ENCODE data around the gene ZDHHC7. TPM values are rescaled to one million over a fixed set of nuclear protein-coding genes. Genes with fewer than 3 reads are reported as not detected.

ZDHHC7 gene
- total and polyA plus RNA-seq, 9 of the 15 experiments (the other 6 are each of a cell fraction or from before 2014, with no cell fraction given) = 1.7 to 49.7 (median 37.4) TPM

- TF ChIP-seq SMAD3 (CRISPR knock-in tag; conservative IDR thresholded peaks at IDR 0.05) = peak; percentile 79
- no peak for TF ChIP-seq E4F1 (CRISPR knock-in tag; IDR thresholded peaks at IDR 0.05; ENCODE audit: borderline replicate concordance)
- peak; percentile 69 for TF ChIP-seq CCNT2 (IDR thresholded peaks at IDR 0.05; ENCODE audit: borderline replicate concordance, extremely low read depth, insufficient read length, low read depth, low read length)
- peak; percentile 78 for TF ChIP-seq ESRRA (IDR thresholded peaks at IDR 0.05; ENCODE audit: borderline replicate concordance, low read depth)
- no peak for TF ChIP-seq KLF13 (tag; IDR thresholded peaks at IDR 0.05; ENCODE audit: borderline replicate concordance, low read depth)
- peak; percentile 30 to 73 for TF ChIP-seq E2F6 (IDR thresholded peaks at IDR 0.05; ENCODE audit: borderline replicate concordance in 1 of 2, extremely low read depth in 1 of 2, insufficient read depth in 1 of 2, insufficient read length in 1 of 2, low read depth in 1 of 2, low read length in 1 of 2, poor library complexity in 1 of 2, severe bottlenecking in 1 of 2)
- peak; percentile 40; the same call in 1 of the 2 replicates for TF ChIP-seq ZNF583 (CRISPR knock-in tag; IDR thresholded peaks at IDR 0.05)
- TF ChIP-seq ZNF408 (CRISPR knock-in tag; IDR thresholded peaks at IDR 0.05; ENCODE audit: low read depth) = no peak
- TF ChIP-seq NR4A1 (CRISPR knock-in tag; IDR thresholded peaks at IDR 0.05) = no peak
- TF ChIP-seq NR4A1 (tag; IDR thresholded peaks at IDR 0.05) = peak; percentile 23; the same call in 1 of the 2 replicates
- TF ChIP-seq CTCFL (IDR thresholded peaks at IDR 0.05; ENCODE audit: borderline replicate concordance, insufficient read depth, low read depth, low read length, poor library complexity, severe bottlenecking) = no peak
- peak in 1 of 2 experiments; percentile 49; a peak in 1 of 4 replicates for TF ChIP-seq SRF (CRISPR knock-in tag; IDR thresholded peaks at IDR 0.05)
- TF ChIP-seq KDM1A (IDR thresholded peaks at IDR 0.05) = no peak
- no peak for TF ChIP-seq POLR3A (IDR thresholded peaks at IDR 0.05; ENCODE audit: borderline replicate concordance, extremely low read depth, insufficient read depth, insufficient read length)
- TF ChIP-seq PPARD (CRISPR knock-in tag; IDR thresholded peaks at IDR 0.05) = no peak
- peak; percentile 83 for TF ChIP-seq GABPA (tag; conservative IDR thresholded peaks at IDR 0.05; ENCODE audit: low read depth)
- no peak for TF ChIP-seq ZFPM2 (CRISPR knock-in tag; IDR thresholded peaks at IDR 0.05)
- TF ChIP-seq DMBX1 (CRISPR knock-in tag; IDR thresholded peaks at IDR 0.05; ENCODE audit: borderline replicate concordance) = peak; percentile 86
- 0 out of 2 replicates have a peak, but pooled peaks have one; percentile 70 for TF ChIP-seq ZNF197 (CRISPR knock-in tag; IDR thresholded peaks at IDR 0.05; ENCODE audit: low read depth)
Measured at GRCh38 chr16:85046931-85047866, 35.9 kb upstream of the ZDHHC7 start (continued).

Data from K562 (cell line).